HG02943 (cell line): ENCODE measurements around the gene COL4A3.

Experiments
- ATAC-seq: cut with Tn5 transposase; IDR thresholded peaks from one replicate; pipeline ENCODE4 v1.9.1; 2021; ENCODE audit warnings: mild to moderate bottlenecking, low read depth, moderate library complexity; ENCODE audit not compliant: unreplicated experiment

The COL4A3 gene

GRCh38 chr2:227326783-227327182, 162.4 kb downstream of the COL4A3 start:
- no peak for ATAC-seq

GRCh38 chr2:227335713-227336112, 171.3 kb downstream of the COL4A3 start:
- no peak for ATAC-seq

DNA sequence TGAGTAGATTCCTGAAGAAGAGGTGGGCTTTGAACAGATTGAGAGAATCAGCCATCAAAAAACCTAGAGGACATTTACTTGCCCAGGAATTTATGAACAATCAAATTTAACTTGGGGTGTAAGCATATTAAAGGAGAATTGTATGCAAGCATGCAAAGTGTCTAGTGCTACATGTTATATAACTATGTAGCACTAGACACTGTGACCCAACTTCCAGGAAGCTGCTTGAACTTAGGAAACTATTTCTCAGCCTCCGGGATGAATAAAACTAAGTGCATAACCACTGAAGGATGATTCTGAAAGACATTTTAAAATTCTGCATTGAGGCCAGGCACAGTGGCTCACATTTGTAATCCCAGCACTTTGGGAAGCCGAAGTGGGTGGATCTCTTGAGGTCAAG, 173.0 kb downstream of the COL4A3 start:
- ATAC-seq: no peak

DNA sequence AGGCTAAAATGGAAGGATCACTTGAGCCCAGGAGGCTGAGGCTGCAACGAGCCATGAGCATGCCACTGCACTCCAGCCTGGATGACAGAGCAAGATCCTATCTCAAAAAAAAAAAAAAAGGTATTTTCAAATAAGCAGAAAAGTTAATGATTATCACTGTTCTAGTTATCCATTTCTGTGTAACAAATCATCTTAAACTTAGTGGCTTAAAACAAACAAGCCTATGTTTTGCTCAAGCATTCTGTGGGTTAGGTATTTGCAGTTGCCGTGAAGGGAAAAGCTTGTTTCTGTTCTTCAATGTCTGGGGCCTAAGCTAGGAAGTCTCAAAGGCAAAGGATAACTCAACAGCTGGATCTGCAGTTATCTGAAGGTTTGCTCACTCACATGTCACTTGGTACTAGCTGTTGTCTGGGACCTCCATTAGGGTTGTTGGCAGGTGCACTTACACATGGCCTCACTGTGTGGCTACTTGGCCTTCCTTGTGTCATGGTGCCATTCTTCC, 174.7 kb downstream of the COL4A3 start:
- ATAC-seq: no peak

- ATAC-seq: no peak
These were observed 175.7 kb downstream of the COL4A3 start for GRCh38 chr2:227340106-227340505.

DNA sequence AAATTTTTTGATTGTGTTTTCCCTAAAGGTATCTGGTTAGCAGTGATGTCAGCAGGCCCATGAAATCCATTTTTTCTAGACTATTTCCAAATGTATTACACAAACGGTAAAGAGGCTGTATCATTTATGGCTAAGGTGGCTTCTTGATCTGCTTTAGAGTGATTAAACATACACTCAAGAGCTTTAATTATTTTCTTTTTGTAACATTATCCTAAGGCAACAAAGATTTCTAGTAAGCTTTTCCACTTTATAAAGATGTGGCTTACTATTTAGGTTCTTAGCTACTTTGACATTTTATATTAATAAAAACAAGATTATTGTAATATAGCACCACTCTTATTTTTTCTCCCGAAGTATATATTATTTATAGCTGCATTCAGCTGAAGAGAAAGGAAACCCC, 177.1 kb downstream of the COL4A3 start:
- ATAC-seq: no peak

GRCh38 chr2:227344231-227344630, 179.8 kb downstream of the COL4A3 start:
- ATAC-seq: no peak

- ATAC-seq: no peak
These were observed 182.7 kb downstream of the COL4A3 start for GRCh38 chr2:227347117-227347516.

GRCh38 chr2:227348324-227348723, 183.9 kb downstream of the COL4A3 start:
- no peak for ATAC-seq

GRCh38 chr2:227349989-227350612, 185.7 kb downstream of the COL4A3 start:
- ATAC-seq: no peak

DNA sequence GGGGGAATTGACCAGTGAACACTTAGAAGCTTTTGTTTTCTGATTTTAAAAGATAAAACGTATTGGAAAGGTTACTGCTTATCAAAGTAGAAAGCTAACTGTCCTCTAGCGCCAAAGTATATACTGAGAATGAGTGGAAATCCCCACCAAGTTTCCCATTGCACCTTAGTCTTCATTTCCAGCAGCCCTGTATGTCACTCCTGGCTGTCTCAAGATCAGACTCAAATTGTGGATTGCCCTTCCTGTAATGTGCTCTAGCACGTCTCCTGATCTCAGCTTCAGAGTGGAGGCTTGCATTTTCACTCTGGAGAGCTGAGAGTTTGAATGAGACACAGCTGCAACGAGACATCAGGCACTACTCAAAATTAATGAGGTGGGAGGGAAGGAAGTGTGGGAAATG, 187.2 kb downstream of the COL4A3 start:
- no peak for ATAC-seq

DNA sequence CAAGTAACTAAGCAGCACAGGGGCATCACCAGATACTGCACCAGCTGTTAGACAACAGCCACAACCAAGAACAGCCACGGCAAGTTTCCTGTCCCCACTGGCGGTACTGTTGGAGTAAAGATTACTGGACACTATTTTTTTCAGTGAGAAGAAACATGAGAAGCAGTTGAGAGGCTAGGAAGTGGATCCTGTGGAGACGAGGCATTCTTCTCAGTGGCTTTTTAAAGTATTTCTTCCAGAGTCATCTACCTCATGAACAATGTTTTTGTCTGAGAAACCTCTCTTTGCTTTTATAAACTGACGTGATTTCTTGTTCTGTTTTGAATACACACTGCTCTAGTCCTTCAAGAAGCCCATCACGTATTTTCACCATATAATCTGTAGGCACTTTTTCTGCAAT, 195.9 kb downstream of the COL4A3 start:
- ATAC-seq: no peak

- no peak for ATAC-seq
These were observed 199.3 kb downstream of the COL4A3 start for GRCh38 chr2:227363756-227364155.
